Osteocyte (in vitro differentiated cells): ENCODE measurements around the gene EVA1C. TPM values are rescaled to one million over a fixed set of nuclear protein-coding genes. Genes with fewer than 3 reads are reported as not detected.

Experiments used
- DNase-seq: peaks from one replicate; pipeline ENCODE4 v3.0.0; 2021; ENCODE audit warnings: mixed read lengths; ENCODE audit not compliant: unreplicated experiment; ENCODE audit errors: extremely low spot score
- H3K27ac Mint-ChIP-seq: one replicate; pipeline ENCODE4 v1.8.0; 2021; ENCODE audit warnings: mild to moderate bottlenecking, mixed read lengths; ENCODE audit not compliant: unreplicated experiment
- H3K27me3 Mint-ChIP-seq: one replicate; pipeline ENCODE4 v1.8.0; 2021; ENCODE audit warnings: mixed read lengths; ENCODE audit not compliant: unreplicated experiment
- H3K36me3 Mint-ChIP-seq: one replicate; pipeline ENCODE4 v1.8.0; 2021; ENCODE audit warnings: mixed read lengths; ENCODE audit not compliant: unreplicated experiment
- H3K4me1 Mint-ChIP-seq: one replicate; pipeline ENCODE4 v1.8.0; 2021; ENCODE audit warnings: mixed read lengths; ENCODE audit not compliant: unreplicated experiment
- H3K4me3 Mint-ChIP-seq: one replicate; pipeline ENCODE4 v1.8.0; 2021; ENCODE audit warnings: mild to moderate bottlenecking, moderate library complexity, mixed read lengths; ENCODE audit not compliant: unreplicated experiment
- H3K9me3 Mint-ChIP-seq: one replicate; pipeline ENCODE4 v1.8.0; 2021; ENCODE audit warnings: mixed read lengths; ENCODE audit not compliant: unreplicated experiment
- total RNA-seq: library from RNA; stranded (reverse); gene quantifications from 2 replicates; pipeline ENCODE4 v1.2.1, GENCODE V29; 2021
- TF ChIP-seq, protein P1 (sequence below): fragments of 200-600 bp; sonication (generic); IDR thresholded peaks from 2 replicates; pipeline ENCODE4 v1.5.0; 2021; ENCODE audit warnings: antibody characterized with exemption, mild to moderate bottlenecking, moderate library complexity

The EVA1C gene
- total RNA-seq, 1 donor from 2014 or later = 3.0 TPM

DNA sequence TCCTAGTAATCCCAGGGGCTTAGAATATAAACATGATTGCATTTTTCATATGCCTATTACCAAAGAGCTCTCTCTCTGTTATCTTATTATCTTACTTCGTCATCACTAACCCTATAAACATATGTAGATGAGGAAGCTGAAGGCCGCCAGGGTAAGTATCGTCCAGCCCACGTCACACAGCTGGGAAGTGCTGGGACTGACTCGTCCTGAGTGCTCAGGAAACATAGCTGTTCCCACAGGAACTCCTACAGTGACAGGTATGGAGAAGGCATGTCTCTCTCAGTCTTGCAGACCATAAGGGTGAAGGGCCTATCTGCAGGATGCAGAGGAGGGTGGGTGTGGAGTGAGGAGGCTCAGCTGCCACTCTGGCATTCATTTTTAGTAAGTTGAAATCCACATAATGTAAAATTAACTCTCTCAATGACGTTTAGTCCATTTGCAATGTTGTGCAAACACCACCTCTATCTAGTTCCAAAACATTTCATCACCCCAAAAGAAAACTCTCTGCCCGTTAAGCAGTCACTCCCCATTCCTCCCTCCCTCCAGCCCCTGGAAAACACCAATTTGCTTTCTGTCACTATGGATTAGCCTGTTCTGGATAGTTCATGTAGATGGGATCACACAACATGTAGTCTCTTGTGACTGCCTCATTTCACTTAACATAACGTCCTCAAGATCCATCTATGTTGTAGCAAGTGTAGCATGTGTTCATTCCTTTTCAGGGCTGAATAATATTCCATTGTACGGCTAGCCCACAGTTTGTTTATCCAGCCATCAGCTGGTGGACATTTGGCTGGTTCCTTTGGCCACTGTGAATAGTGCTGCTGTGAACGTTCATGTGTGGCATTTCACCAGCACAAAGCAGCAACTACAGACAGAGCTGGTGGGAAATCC is 104.5 kb downstream of the EVA1C start:
- no peak for DNase-seq
- peaks cover 3% of the 10 kb centered on the region for H3K9me3 Mint-ChIP-seq
- H3K27me3 Mint-ChIP-seq = peaks cover 2% of the 10 kb centered on the region
- H3K4me1 Mint-ChIP-seq = peaks cover 33% of the 10 kb centered on the region
- no peaks in the 10 kb centered on the region for H3K36me3 Mint-ChIP-seq
- TF ChIP-seq, protein P1, sequence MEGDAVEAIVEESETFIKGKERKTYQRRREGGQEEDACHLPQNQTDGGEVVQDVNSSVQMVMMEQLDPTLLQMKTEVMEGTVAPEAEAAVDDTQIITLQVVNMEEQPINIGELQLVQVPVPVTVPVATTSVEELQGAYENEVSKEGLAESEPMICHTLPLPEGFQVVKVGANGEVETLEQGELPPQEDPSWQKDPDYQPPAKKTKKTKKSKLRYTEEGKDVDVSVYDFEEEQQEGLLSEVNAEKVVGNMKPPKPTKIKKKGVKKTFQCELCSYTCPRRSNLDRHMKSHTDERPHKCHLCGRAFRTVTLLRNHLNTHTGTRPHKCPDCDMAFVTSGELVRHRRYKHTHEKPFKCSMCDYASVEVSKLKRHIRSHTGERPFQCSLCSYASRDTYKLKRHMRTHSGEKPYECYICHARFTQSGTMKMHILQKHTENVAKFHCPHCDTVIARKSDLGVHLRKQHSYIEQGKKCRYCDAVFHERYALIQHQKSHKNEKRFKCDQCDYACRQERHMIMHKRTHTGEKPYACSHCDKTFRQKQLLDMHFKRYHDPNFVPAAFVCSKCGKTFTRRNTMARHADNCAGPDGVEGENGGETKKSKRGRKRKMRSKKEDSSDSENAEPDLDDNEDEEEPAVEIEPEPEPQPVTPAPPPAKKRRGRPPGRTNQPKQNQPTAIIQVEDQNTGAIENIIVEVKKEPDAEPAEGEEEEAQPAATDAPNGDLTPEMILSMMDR = no peak
- no peak overlapping the region for H3K27ac Mint-ChIP-seq
- no peak overlapping the region for H3K4me3 Mint-ChIP-seq

DNA sequence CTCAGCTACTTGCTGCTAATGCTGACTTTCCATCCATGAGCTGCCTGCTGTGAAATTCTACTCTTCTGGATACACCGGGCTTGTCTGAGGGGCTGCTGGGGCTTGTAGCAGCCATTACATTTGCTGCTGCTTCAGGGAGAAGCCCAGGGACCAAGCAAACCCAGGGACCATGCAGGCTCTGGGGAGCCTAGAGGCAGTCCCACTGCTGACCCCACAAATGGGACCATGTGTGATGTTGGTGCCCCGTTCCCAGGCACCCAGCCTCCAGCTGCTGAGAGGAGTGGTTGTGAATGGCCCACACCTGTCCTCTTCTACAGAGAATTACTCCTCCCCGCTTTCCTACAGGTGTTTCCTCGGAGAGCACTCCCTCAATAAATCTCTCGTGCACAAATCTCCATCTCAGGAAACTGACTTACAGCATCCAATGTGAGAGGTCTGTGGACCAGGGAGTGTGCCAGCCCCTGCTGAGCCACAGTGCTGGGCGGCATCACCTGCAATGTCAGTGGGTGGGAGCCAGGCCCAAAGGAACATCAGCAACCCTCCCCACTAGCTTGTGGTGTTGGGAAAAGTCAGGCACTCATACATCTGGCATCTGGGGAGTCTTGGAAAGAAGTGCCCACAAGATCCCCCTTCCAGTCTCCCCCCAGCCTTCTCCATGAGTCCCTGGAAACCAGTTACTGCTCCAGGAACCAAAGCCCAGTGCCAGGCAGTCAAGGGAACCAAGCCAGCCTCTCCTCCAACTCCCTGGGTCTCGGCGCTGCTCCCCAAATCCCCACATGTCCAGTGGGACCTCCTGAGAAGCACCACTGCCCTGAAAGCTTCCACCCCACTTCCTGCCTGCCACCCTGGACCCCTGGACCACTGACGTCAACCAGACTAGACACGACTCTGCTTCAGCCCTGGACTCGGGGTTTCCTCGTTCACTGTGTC is 107.7 kb downstream of the EVA1C start:
- no peak overlapping the region for H3K4me3 Mint-ChIP-seq

GRCh38 chr21:32520875-32521735 is 108.6 kb downstream of the EVA1C start:
- DNase-seq = no peak
- Mint-ChIP-seq H3K9me3 (peaks cover 3% of the 10 kb centered on the region), H3K27ac (no peak overlapping the region), H3K36me3 (no peaks in the 10 kb centered on the region), H3K4me3 (no peak overlapping the region), H3K27me3 (no peaks in the 10 kb centered on the region), H3K4me1 (peaks cover 43% of the 10 kb centered on the region)
- TF ChIP-seq, protein P1 = no peak

More for the DNA sequence above, 107.7 kb downstream of the EVA1C start:
- H3K27me3 Mint-ChIP-seq = no peaks in the 10 kb centered on the region
- DNase-seq = no peak
- H3K36me3 Mint-ChIP-seq = no peaks in the 10 kb centered on the region
- H3K4me1 Mint-ChIP-seq = peaks cover 43% of the 10 kb centered on the region
- H3K27ac Mint-ChIP-seq = no peak overlapping the region
- H3K9me3 Mint-ChIP-seq = peaks cover 3% of the 10 kb centered on the region
- TF ChIP-seq, protein P1 = no peak

GRCh38 chr21:32521736-32522355 is 109.3 kb downstream of the EVA1C start:
- H3K27me3 Mint-ChIP-seq = no peaks in the 10 kb centered on the region
- H3K4me3 Mint-ChIP-seq = no peak overlapping the region
- peaks cover 38% of the 10 kb centered on the region for H3K4me1 Mint-ChIP-seq
- H3K9me3 Mint-ChIP-seq = peaks cover 3% of the 10 kb centered on the region
- TF ChIP-seq, protein P1 = no peak
- no peak overlapping the region for H3K27ac Mint-ChIP-seq
- H3K36me3 Mint-ChIP-seq = no peaks in the 10 kb centered on the region
- no peak for DNase-seq
